Testis (tissue), 3 donors: Measurements from ENCODE around the gene KLF15. TPM values are rescaled to one million over a fixed set of nuclear protein-coding genes. Genes with fewer than 3 reads are reported as not detected.

ENCODE experiments used
- DNase-seq: peaks from one replicate; pipeline ENCODE4 v3.0.0-alpha.2; 2019
- H3K27ac ChIP-seq, 2 donors: fragments of 200-600 bp; sonication (generic); one replicate each; pipeline ENCODE4 v1.5.1; 2019
- H3K27me3 ChIP-seq: fragments of 200-600 bp; sonication (generic); one replicate; pipeline ENCODE4 v1.5.1; 2019
- H3K36me3 ChIP-seq: fragments of 200-600 bp; sonication (generic); one replicate; pipeline ENCODE4 v1.5.1; 2017; ENCODE audit warnings: low read depth; ENCODE audit errors: missing control alignments
- H3K4me1 ChIP-seq: fragments of 200-600 bp; sonication (generic); one replicate; pipeline ENCODE4 v1.5.1; 2019
- H3K4me3 ChIP-seq, 2 donors: fragments of 200-600 bp; sonication (generic); one replicate each; pipeline ENCODE4 v1.5.1; 2017 to 2019
- H3K9me3 ChIP-seq: fragments of 200-600 bp; sonication (generic); one replicate; pipeline ENCODE4 v1.5.1; 2017
- CTCF ChIP-seq, 3 experiments: fragments of 450-650 bp in 2 of 3; fragments of 200-600 bp in 1 of 3; sonication (generic) in 1 of 3; IDR thresholded peaks; one replicate each; pipeline ENCODE4 v1.5.1; 2016 to 2019; ENCODE audit warnings: antibody characterized with exemption in 3 of 3, mild to moderate bottlenecking in 2 of 3, moderate library complexity in 1 of 3
- POLR2A ChIP-seq: fragments of 450-650 bp; IDR thresholded peaks from one replicate; pipeline ENCODE4 v1.6.1; 2017; ENCODE audit warnings: antibody characterized with exemption, mild to moderate bottlenecking, moderate library complexity
- WGBS, 2 donors: methylation state at CpG; one replicate each; pipeline ENCODE4 v1.1.5; 2018; 5-methylcytosine and 5-hydroxymethylcytosine counted together
- intact Hi-C: fragments of 100-400 bp; cut with DNase I; formaldehyde crosslinking; loops from one replicate; pipeline ENCODE4 v1.15.1; 2023; ENCODE audit warnings: low total_unique reads
- polyA plus RNA-seq: library from polyadenylated mRNA; stranded (reverse); fragments of 350-450 nt; fragmentation: Illumina TruSeq; extraction: RNeasy Lipid Tissue Mini Kit (QIAGEN cat#74804); gene quantifications from one replicate; pipeline ENCODE4 v1.2.3, GENCODE V29; 2014; ENCODE audit warnings: low read depth, low replicate concordance; ENCODE audit not compliant: insufficient read depth
- total RNA-seq, 2 donors: library from RNA; depleted of rRNA; stranded (reverse); fragments of >200 nt; gene quantifications; one replicate each; pipeline ENCODE4 v1.2.3, GENCODE V29; 2016

KLF15 gene
- total and polyA plus RNA-seq, 3 donors from 2014 or later, result 8.5 to 36.1 (median 32.0) TPM

- Histone ChIP-seq H3K4me3 (peak overlapping the region; percentile 89), H3K27ac (peak overlapping the region; percentile 87 to 98), H3K9me3 (no peaks in the 10 kb centered on the region), H3K27me3 (no peaks in the 10 kb centered on the region), H3K36me3 (no peaks in the 10 kb centered on the region), H3K4me1 (peaks cover 31% of the 10 kb centered on the region)
- TF ChIP-seq POLR2A (no peak), CTCF (IDR thresholded peaks at IDR 0.05) (no peak)
- DNase-seq, result peak; percentile 44
- 0% methylated on average over 4 to 70 of the region's 100 CpGs for WGBS, 2 donors
- intact Hi-C loops, result loop anchor here (5.0 kb wide), 1 partner anchor 89 kb away; no protein-coding TSS in a partner anchor
These were observed 589 bp downstream of the KLF15 start for GRCh38 chr3:126356373-126357264.

DNA sequence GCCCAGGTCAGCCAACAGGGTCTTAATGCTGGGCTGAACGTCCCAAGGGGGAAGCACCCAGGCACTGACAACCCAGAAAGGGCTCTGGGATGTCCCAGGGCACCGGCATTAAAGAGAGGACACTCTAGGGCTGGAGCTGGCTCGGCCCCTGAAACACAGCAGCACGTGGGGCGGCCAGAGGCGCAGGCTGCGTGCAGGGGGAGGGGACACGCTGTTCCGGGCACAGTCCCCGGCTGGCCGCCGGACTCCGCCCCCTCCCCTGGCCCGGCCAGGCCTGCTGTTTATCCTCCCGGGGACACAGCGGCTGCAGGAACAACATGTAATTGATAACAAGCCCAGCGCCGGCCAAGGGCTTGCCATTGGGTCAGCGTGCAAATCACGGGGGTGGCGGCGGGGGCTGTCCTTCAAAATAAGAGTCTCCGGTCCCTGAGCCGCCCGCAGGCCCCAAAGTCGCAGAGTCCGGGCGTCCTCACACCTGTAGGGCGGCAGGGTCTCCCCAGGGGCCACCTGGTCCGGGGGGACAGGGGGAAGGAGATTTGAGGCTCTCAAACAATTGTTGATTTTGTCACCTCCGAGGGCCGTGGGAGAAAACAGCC is 1.3 kb downstream of the KLF15 start:
- peak; percentile 97 for DNase-seq
- Histone ChIP-seq H3K4me3 (peak overlapping the region; percentile 89), H3K27ac (peak overlapping the region; percentile 87 to 98), H3K4me1 (peaks cover 31% of the 10 kb centered on the region), H3K36me3 (no peaks in the 10 kb centered on the region), H3K27me3 (no peaks in the 10 kb centered on the region), H3K9me3 (no peaks in the 10 kb centered on the region)
- TF ChIP-seq CTCF (IDR thresholded peaks at IDR 0.05) (no peak), POLR2A (no peak)
- WGBS, 2 donors, result 0 to 1% methylated on average over 1 to 32 of the region's 32 CpGs
- intact Hi-C loops, result loop anchor here (5.0 kb wide), 1 partner anchor 89 kb away; no protein-coding TSS in a partner anchor

- no peaks in the 10 kb centered on the region for H3K27me3 ChIP-seq
- peak overlapping the region; percentile 89 for H3K4me3 ChIP-seq
- intact Hi-C loops, result loop anchor here (5.0 kb wide), 1 partner anchor 88 kb away; no protein-coding TSS in a partner anchor
- H3K27ac ChIP-seq, result peak overlapping the region; percentile 87 to 98
- no peak for TF ChIP-seq POLR2A
- no peak for TF ChIP-seq CTCF (IDR thresholded peaks at IDR 0.05)
- WGBS, 2 donors, result 32 to 37% methylated on average over 3 of the region's 3 CpGs
- no peak for DNase-seq
- H3K9me3 ChIP-seq, result no peaks in the 10 kb centered on the region
- H3K4me1 ChIP-seq, result peaks cover 31% of the 10 kb centered on the region
- H3K36me3 ChIP-seq, result no peaks in the 10 kb centered on the region
These were observed 2.0 kb downstream of the KLF15 start for GRCh38 chr3:126355251-126355650.

GRCh38 chr3:126354776-126355175 is 2.4 kb downstream of the KLF15 start:
- TF ChIP-seq POLR2A, result no peak
- no peak for TF ChIP-seq CTCF (IDR thresholded peaks at IDR 0.05)
- intact Hi-C loops, result loop anchor here (5.0 kb wide), 1 partner anchor 87 kb away; no protein-coding TSS in a partner anchor
- no peaks in the 10 kb centered on the region for H3K9me3 ChIP-seq
- WGBS, 2 donors, result 67 to 81% methylated on average over 5 to 7 of the region's 7 CpGs
- H3K27ac ChIP-seq, result peak overlapping the region; percentile 87 to 98
- no peak for DNase-seq
- H3K36me3 ChIP-seq, result no peaks in the 10 kb centered on the region
- peaks cover 31% of the 10 kb centered on the region for H3K4me1 ChIP-seq
- no peaks in the 10 kb centered on the region for H3K27me3 ChIP-seq
- no peak overlapping the region for H3K4me3 ChIP-seq
